AG04450 (cell line): ENCODE measurements around the gene KRT78. TPM values are rescaled to one million over a fixed set of nuclear protein-coding genes. Genes with fewer than 3 reads are reported as not detected.

ENCODE experiments used
- CTCF ChIA-PET: fragments of 300-600, 350-600 bp; formaldehyde crosslinking; extraction: SDS; loops from one replicate; lab custom pipeline; 2022; ENCODE audit warnings: antibody characterized with exemption, inconsistent platforms; lab: Charles Lee
- POLR2A ChIA-PET: fragments of 350-600 bp; formaldehyde crosslinking; extraction: SDS; loops from one replicate; lab custom pipeline; 2021; ENCODE audit warnings: antibody characterized with exemption, inconsistent platforms; lab: Yijun Ruan, JAX
- DNase-seq: peaks from one replicate; pipeline ENCODE4 v3.0.0-alpha.2; 2011; ENCODE audit warnings: low read depth, low spot score
- H3K27ac ChIP-seq: one replicate; pipeline ENCODE4 v1.5.1; 2012; ENCODE audit warnings: low read depth, low read length, control low read depth
- H3K27me3 ChIP-seq: one replicate; pipeline ENCODE4 v1.6.0; 2012; ENCODE audit warnings: low read length; ENCODE audit not compliant: control insufficient read depth, insufficient read depth
- H3K4me3 ChIP-seq: 2 replicates; pipeline ENCODE4 v1.5.1; 2011; ENCODE audit warnings: mild to moderate bottlenecking, low read depth, low read length, control low read depth
- H3K9me3 ChIP-seq: 2 replicates; pipeline ENCODE4 v1.5.1; 2012; ENCODE audit warnings: low read length; ENCODE audit not compliant: control insufficient read depth, insufficient read depth
- polyA plus RNA-seq: library from polyadenylated mRNA; depleted of rRNA; stranded (reverse); fragments of >200 nt; gene quantifications from 2 replicates; pipeline ENCODE4 v1.2.3, GENCODE V29; 2011
- TF ChIP-seq, protein P1 (sequence below): IDR thresholded peaks from 2 replicates; pipeline ENCODE4 v1.5.1; 2011; ENCODE audit warnings: low read depth, low read length, control low read depth, inconsistent platforms

KRT78 gene
- polyA plus RNA-seq, 1 experiment: not detected

GRCh38 chr12:52811191-52812072 lies 37.4 kb downstream of the KRT78 start:
- H3K27ac ChIP-seq: no peak overlapping the region
- DNase-seq: no peak
- ChIA-PET POLR2A (no interaction called here), CTCF (no interaction called here)
- H3K4me3 ChIP-seq: no peak overlapping the region
- TF ChIP-seq, protein P1, sequence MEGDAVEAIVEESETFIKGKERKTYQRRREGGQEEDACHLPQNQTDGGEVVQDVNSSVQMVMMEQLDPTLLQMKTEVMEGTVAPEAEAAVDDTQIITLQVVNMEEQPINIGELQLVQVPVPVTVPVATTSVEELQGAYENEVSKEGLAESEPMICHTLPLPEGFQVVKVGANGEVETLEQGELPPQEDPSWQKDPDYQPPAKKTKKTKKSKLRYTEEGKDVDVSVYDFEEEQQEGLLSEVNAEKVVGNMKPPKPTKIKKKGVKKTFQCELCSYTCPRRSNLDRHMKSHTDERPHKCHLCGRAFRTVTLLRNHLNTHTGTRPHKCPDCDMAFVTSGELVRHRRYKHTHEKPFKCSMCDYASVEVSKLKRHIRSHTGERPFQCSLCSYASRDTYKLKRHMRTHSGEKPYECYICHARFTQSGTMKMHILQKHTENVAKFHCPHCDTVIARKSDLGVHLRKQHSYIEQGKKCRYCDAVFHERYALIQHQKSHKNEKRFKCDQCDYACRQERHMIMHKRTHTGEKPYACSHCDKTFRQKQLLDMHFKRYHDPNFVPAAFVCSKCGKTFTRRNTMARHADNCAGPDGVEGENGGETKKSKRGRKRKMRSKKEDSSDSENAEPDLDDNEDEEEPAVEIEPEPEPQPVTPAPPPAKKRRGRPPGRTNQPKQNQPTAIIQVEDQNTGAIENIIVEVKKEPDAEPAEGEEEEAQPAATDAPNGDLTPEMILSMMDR: no peak
- no peaks in the 10 kb centered on the region for H3K9me3 ChIP-seq
- H3K27me3 ChIP-seq: peaks cover 20% of the 10 kb centered on the region

DNA sequence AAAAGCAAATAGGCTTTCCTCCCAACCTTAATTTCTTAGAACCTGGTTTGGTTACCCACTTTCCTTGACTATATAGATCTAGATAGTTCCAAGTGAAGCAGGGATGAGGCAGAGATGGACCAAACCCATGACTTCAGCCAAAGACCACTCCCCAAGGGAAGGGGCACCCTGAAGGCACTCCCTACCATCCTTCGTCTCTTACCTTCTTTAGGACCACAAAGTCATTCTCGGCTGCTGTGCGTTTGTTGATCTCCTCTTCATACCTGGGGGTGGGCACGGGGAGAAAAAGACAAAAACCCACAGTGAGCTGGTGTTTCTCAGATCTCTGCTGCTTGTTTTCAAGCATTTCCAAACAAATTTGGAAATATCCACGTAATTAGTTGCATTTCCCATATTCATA lies 38.2 kb downstream of the KRT78 start:
- Histone ChIP-seq H3K9me3 (no peaks in the 10 kb centered on the region), H3K27ac (no peak overlapping the region), H3K27me3 (peaks cover 20% of the 10 kb centered on the region), H3K4me3 (no peak overlapping the region)
- POLR2A ChIA-PET: no interaction called here
- CTCF ChIA-PET: no interaction called here
- TF ChIP-seq, protein P1: no peak
- no peak for DNase-seq

DNA sequence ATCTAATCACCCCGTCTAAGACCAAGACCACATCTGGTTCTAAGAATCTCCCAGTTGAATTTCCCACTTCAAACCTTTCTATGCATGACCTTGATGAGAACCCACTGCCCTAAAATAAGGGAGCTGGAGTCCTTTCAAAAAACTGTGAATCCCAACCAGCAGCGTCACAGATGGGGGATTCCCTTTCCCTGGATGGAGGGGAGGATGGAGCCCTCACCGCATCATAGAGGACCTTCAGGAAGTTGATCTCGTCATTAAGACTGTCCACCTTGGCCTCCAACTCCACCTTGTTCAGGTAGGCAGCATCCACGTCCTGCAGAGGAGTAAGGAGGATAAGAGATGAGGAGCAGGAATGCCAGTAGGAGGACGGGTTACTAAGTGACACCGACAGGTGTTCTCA lies 39.6 kb downstream of the KRT78 start:
- no peak for DNase-seq
- TF ChIP-seq, protein P1: no peak
- Histone ChIP-seq H3K4me3 (no peak overlapping the region), H3K9me3 (no peaks in the 10 kb centered on the region), H3K27ac (no peak overlapping the region), H3K27me3 (peaks cover 18% of the 10 kb centered on the region)
- POLR2A ChIA-PET: no interaction called here
- CTCF ChIA-PET: no interaction called here

GRCh38 chr12:52808573-52809160 lies 40.1 kb downstream of the KRT78 start:
- no peak for DNase-seq
- Histone ChIP-seq H3K9me3 (no peaks in the 10 kb centered on the region), H3K27ac (no peak overlapping the region), H3K4me3 (no peak overlapping the region), H3K27me3 (peaks cover 15% of the 10 kb centered on the region)
- ChIA-PET CTCF (no interaction called here), POLR2A (no interaction called here)
- TF ChIP-seq, protein P1: no peak
